NAMALWA (cell line): Measurements from ENCODE around the gene TIMM17B.
A peak's percentile ranks its signal among the peaks of the same experiment; 100 is the strongest.

Experiments
- DNase-seq: peaks from one replicate; pipeline ENCODE4 v3.0.0-alpha.2; 2015; ENCODE audit warnings: low spot score

Gene TIMM17B

DNA sequence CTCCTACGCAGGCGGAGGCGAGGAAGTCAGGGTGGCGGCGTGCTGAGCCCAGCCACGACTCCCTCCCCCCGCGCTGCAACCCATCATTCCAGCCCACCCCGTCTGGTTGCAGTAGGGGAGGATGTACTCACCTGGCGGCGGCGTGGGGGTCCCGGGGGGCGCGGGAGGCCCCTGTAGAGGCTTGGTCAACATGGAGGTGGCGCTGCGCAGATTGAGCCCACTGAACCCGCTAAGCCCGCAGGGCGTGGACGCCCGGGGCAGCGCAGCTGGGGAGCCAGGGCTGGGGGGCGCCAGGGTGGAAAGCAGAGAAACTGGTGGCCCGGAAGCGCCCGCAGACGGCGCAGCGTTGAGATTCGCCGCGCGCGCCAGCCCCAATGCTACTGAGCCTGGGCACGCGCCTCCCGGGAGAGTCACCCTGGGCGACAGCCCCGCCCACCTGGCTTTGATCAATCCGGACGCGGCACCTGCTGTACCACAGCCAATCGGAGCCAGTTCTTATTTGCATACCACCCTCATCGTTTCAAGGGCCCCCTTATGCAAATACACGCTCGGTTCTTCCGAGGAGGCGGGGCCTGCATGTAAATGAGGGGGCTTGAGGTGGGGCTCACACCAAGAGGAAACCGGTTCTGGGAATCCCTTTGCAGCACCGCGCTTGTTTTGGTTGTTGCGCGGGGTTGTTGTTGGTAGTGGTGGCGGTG is 21.2 kb upstream of the TIMM17B start, which contains the start of gene PIM2:
Gene PIM2 (minus strand): TSS at position 382 of the 698 bp plus-strand sequence. CDS start 190 bp downstream, at position 192.
- DNase-seq, result peak; percentile 96

DNA sequence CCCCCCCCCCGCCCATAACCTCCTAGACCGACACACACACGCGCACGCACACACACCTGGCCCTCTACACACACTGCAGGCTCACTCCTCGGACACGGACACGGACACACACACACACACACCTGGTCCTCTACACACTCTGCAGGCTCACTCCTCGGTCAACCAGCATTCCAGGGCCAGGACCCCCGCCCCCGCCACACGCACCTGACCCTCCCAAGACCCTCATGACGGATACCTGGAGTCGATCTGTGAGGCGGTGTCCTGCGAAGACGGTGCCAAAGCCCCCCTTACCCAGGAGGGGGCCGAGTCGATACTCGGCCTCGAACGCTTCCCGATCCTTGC is 20.7 kb upstream of the TIMM17B start:
- DNase-seq, result no peak

DNA sequence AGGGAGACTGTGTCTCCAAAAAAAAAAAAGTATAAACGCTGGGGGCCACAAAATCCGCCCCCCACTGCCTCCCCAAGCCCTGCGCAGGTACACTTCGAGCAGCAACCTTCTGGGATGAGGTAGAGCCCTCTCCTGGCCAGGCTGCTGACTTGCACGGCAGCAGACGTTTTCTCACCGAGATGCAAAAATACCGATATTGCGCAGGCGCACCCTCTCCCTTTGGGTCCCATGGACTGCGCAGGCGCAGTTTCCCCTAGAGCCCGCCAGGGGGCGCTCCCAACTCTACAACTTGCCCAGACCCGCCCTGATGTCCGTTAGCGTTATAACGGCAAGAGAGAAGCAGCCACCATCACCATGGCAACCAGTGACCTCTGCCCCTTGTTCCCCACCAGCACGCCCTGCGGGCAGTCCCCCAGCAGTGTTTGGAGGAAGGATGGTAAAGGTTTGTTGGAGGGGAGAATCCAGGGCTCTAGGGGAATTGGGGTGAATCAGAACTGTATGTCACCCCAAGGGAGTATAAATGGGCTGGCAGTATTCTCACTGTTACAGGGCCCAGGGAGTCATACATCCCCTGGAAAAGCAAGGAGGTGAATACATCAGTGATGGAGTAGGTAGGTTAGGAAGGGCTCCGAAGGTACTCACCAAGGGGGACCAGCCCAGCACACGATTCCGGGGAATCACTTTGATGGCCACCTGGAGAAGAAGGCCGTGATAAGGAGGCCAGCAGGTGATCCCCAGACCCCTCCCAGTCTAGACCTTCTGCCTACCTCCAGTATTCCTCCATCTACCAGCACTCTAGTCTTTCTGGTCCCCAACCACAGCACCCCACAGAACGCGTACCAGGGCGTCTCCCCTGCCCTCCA is 19.8 kb upstream of the TIMM17B start:
- peak; percentile 93 for DNase-seq

DNA sequence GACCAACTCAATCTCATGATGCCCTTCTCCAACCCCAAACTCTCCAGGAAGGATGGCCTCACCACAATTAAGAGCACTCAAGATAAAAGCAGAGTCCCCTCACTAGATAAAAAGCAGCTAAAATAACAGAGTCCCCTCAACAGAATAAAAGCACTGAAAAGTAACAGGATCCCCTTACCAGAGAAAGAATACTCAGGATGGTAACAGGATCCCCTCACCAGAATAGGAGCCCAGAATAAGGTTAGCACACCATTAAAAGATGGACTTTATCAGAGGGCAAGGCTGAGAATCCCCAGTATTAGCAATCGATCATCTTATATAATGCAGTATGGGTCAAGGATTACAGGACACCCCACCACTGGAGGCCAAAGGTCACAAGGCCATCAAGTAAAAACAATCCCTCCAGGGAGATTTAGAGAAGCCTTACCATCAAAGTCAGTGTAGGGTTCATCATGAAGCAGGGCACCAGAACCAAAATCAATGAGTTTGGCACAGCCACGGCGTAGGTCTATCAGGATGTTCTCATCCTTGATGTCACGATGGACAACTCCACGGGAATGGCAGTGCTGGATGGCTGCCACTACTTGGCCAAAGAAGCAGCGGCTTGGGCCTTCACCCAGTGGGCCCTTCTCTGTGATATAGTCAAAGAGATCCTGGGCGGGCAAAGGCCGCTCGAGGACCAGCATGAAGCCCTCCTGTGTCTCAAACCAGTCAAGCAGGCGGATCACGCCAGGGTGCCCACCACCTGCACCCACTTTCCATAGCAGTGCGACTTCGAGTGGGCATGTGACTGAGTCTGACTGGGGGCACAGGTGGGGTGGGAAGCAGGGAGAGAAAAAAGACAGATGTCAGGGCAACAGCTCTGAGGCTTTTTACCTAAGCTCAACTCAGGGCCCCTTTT is 17.3 kb upstream of the TIMM17B start:
- DNase-seq, result no peak

DNA sequence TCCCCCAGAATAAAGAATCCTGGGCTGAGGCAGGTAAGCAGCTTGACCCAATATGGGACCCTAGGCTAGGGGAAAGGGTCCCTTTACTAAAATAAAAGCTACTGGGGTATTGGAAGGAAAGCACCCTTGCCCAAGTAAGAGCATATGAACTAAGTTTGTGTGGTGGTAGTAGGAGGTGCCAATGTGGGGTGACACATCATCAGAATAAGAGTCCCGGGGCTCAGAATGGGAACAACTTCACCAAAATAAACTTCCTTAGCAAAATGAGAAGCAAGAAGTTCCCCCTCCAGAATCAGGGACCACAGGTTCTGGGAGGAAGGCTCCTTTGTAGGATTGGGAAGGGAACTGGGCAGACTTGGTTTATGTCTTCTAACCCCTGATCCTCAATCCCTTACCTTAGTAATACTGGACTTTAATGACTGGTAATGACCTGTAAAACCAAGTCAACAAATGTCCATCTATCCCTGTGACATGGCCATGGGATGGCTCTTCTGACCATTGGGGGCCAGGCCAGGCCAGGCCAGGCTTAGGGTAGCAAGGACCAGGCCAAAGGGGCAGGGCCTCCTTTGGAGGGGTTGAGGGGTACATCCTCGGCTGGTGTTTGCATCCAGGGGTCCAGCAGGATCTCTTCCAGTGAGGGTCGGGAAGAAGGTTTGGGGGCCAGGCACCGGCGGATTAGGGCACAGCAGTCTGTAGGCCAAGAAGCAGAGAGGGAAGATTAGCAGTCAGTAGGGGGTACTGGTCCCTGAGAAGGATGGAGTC is 16.2 kb upstream of the TIMM17B start:
- no peak for DNase-seq

DNA sequence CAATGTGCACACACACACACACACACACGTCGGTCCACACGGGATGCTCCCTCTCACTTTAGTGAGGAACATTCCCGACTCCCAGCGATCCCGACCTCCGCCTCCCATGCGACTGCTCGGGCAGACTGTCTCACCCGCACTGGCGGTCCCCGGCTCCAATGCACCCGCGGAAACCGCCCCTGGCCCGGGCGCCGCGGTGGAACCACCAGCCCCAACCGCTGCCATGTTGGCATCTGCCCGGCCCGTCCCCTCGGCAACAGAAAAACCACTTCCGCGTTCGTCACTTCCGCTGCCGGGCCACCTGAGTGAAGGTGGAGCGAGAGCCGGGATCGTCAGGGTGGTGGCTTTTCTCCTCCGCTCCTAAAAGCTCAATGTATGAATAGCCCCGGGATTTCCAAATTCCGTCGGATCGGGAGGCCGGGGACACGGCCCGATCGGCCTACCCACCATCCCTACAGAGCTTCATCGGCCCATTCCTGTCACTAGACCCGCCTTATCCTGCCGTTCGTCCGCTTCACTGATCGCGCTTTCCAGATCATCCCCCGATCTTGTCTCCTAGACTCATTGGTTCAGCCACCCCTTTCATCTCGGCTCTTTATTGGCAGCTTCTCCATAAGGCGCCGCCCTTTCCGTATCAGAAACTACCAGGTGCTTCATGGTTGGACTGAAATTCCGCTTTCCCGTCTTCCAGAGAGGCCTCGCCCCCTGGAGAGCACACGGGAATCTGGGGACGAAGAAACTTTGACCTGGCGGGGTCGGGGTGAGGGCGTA is 14.0 kb upstream of the TIMM17B start, which contains the start of gene SLC35A2:
Gene SLC35A2 (minus strand): TSS at position 235 of the 771 bp plus-strand sequence. CDS start 10 bp downstream, at position 225.
- peak; percentile 83 for DNase-seq

DNA sequence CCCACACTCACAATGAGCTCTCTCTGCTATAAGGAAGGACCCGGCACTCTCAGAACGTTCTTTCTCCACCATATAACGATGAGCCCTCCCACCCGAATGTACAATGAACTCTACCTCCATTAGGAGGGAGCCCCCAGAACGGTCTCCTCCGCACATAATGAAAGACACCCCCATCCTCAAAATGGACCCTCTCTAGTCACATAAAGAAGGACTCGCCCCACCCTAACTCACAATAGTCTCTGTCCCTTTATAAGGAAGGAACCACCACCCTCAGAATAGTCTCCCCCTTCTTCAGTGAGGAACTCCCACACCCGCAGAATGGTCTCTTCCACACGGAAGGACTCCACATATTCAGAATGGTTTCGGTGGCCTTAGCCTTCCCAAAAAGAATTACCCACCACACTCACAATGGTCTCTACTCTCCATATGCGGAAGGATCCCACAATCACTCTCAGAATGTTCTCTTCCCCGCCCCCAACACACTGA is 13.4 kb upstream of the TIMM17B start:
- DNase-seq, result peak; percentile 48

DNA sequence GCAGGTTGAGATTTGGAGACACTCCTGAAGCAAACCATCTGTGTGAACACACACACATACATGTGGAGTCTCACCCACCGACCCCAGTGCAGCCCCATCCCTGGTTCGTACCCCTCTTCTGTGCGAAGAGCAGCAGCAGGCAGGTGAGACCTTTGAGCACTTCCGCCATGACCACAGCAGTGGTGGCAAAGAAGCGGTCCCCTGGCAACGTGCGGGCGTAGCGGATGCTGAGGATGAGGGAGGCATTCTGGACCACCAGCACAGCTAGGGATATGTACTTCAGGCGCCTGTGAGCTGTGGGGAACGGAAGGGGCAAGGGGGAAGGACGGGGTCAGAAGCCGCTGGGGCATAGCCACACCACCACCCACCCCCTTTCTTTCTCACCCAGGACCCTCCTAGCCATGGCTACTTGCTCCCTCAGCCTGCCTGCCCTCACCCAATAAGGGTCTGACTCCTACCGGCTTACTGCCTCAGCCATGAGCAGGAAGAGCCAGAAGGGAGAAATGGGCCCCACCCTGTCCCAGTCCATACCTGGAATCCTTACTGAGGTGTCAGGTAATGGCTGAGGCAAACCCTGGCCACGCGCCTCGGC is 12.2 kb upstream of the TIMM17B start:
- no peak for DNase-seq

DNA sequence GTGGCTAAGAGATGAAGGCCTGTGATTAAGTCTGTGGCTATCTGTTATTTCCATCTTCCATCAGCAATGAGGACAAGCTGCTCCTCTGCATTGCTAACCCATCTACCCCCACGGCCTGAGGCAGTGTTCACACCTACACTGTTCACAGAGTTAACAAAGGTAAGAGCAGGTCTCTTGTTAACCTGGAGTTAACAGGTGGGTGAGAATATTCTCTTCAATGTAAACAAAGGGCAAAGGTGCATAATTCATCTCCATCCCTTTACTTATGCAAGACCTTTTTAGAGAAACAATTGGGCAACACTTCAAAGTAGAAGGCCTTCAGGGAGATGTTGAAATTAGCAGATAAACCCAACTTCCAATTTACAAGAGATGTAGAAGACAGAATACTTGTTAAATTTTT is 11.0 kb upstream of the TIMM17B start:
- DNase-seq, result no peak

DNA sequence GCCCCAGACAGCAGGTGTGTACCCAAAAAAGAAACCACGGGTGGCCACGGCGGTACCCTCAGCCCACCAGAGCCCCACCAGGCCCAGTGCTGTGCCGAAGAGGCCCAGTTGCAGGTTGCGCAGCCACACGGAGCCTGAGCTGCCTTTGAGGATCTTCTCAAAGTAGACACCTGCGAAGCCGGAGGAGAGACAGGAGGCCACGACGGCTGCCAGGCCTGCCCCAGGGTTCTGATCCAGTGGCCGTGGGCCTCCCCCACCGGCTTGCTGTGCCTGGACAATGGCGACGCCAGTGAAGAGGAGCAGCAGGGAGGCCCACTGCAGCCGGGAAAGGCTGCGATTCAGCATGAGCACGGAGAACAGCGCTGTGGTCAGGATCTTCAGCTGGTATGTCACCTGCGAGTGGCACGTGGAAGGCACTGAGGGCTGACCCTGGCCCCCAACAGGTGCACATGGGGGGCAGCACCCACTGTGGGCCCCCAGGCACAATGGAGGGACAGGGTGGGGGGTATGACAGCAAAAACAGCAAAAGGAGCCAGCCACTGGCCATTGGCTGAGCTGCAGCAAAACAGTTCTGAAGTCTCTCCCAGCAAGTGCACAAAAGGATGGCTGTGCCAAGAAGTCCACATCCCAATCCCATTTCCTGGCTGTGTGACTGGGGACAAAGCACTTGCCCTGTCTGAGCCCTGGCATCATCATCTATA is 7.7 kb upstream of the TIMM17B start:
- no peak for DNase-seq

DNA sequence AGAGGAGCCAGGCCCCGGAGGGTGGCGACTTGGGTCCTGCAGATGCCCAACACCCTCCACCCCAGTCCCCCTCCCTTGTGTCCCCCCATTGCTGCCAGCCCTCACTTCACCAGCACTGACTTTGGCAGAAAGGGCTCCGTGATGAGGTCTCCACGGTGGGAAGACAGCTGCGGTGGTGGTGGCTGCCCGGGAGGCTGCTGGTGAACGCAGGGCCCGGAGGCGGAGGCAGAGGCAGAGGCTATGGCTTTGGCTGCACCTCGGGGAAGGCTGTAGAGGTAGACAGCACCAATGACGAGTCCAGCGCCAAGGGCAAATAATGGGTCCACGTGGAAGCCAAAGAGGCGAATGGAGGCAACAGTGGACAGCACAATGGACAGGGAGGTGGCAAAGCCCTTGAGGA is 7.1 kb upstream of the TIMM17B start:
- no peak for DNase-seq

DNA sequence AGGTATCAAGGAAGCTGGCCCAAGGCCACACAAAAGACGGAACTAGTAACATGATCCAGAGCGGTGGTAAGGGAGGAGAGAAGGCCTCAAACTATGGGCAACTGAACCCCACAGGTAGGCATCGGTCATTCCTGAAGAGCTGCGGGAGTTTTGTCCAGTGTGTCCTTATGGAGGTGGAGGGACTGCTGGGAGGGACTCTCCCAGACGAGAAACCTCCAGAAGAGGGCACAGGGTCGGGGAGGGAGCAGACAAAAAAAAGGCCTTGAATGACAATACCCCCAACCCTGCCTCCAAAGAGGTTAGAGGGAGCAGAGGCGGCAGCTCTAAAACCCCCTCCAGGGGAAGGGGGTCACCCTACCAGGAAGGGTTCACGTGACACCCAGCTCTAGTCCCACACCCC is 6.6 kb upstream of the TIMM17B start:
- DNase-seq, result no peak

DNA sequence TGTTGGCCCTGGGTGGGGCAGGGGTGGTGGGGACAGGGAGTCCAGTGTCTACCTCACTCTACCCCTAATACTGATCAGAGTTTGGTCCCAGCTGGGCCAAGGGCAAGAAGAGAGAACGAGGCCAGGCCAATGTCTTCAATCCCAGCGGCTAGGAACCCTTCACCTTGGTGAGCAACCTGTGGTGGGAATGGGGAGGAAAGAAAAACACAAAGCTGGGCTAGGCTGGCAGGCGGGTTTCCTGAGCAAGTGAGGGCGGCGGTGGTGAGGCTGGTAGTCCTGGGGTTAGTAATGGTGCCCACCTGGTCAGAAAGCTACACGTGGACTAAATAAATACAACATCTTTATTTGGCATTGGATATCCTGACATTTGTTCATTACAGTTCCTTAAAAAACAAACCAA is 5.7 kb upstream of the TIMM17B start:
- DNase-seq, result no peak

DNA sequence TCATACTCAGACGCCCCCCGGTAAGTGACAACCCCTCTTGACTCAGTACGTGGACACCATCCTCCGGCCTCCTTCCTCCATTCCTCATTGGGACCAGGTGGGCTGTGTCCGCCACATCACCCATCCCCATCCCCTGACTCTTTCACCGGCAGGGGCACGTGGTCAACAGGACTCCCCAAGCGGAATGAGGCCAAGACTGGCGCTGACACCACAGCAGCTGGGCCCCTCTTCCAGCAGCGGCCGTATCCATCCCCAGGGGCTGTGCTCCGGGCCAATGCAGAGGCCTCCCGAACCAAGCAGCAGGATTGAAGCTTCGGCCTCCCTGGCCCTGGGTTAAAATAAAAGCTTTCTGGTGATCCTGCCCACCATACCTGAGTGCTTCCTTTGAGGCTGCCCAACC is 5.2 kb upstream of the TIMM17B start:
- no peak for DNase-seq

DNA sequence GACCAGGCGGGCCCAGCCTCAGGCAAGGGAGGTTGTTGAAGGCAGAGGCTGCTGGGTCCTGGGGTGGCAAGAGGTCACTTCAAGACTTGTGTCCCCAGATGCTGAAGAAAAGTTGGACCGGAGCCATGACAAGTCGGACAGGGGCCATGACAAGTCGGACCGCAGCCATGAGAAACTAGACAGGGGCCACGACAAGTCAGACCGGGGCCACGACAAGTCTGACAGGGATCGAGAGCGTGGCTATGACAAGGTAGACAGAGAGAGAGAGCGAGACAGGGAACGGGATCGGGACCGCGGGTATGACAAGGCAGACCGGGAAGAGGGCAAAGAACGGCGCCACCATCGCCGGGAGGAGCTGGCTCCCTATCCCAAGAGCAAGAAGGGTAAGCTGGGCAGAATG is 4.6 kb upstream of the TIMM17B start:
- no peak for DNase-seq

DNA sequence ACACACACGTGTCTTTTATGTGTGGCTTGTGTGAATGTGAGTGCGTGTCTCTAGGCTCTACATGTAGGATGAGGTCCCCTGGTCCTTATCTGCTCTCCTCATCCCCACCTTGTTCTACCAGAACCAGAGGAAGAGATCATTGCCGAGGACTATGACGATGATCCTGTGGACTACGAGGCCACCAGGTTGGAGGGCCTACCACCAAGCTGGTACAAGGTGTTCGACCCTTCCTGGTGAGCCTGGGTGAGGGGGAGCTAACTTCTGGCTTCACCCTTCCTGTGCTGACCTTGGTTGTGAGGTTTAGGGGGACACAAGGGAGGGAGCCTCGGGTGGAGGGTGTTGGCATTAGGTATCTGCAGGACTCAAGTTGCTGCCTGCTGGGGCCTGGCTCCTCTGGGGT is 3.5 kb upstream of the TIMM17B start:
- no peak for DNase-seq

DNA sequence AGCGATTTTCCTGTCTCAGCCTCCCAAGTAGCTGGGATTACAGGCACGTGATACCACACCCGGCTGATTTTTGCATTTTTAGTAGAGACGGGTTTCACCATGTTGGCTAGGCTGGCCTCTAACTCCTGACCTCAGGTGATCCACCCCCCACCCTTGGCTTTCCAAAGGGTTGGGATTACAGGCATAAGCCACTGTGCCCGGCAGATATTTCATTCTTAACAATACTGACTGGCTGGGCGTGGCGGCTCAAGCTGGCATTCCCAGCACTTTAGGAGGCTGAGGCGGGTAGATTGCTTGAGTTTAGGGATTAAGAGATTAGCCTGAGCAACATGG is 1.5 kb upstream of the TIMM17B start:
- DNase-seq, result no peak

DNA sequence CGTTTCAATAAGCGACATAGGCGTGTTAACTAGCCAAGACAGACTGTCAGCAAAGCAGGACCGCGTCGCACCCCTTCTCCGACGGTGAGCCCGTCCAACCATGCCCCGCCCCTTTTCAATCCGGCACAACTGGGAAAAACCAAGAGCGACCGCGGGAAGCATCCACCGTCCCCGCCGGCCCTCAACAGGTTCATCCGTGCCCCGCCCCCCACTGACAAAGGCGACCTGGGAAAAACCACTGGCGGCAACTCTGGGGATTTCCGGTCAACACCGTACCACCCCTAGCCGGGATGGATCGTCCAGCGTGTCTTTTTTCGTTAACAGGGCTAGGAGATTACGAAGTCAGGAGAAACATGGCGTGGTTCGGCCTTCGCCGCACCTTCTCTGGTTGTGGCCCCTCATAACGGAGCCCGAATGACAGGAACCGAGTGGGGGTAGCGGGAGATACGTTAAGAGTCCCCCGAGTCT is 377 bp downstream of the TIMM17B start:
- peak; percentile 54 for DNase-seq

DNA sequence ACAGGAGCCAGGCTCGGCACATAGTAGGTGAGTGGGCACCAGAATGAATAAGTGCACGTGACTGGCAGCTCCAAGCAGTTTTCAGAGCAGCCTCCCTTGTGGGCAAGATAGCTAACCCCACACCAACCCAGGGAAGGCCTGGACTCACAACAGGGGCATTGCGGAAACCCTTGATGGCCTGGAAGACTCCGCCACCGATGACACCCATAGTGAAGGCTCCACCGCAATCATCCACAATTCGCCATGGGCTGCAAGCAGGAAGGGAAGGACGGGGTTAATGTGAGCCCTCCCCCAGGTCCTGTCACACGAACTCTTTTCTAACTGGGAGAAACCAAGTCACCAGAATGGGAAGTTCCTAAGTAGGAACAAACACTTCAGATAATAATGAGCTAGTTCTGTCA is 957 bp downstream of the TIMM17B start:
- DNase-seq, result no peak

DNA sequence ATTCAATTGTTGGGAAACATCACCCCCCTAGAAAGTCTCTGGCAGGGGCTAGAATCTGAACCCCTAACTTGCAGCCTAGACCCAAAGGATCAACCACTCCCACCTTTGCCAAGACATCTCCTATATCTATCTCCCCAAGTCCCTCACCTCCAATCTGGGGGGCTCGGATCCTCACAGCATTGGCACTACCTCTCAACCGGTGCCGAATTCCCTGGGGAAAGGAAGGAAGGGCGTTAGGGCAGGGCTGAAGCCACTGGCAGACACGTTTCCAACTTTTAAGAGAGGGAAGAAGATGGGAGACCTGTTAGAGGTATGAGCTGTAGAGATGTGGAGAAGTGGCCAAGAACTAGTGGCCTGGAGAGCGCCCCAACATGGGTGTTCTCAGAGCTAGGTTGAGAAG is 2.7 kb downstream of the TIMM17B start:
- DNase-seq, result no peak
